PC-3 (cell line): Measurements from ENCODE around the gene NEO1.
A peak's percentile ranks its signal among the peaks of the same experiment; 100 is the strongest.

ENCODE experiments used
- CTCF ChIP-seq: fragments of 300-600 bp; sonication (generic); conservative IDR thresholded peaks from 2 replicates; pipeline ENCODE4 v1.5.1; 2017; ENCODE audit warnings: antibody characterized with exemption, low read depth, mild to moderate bottlenecking, low read length
- EZH2 ChIP-seq: fragments of 300-600 bp; sonication (generic); IDR thresholded peaks from one replicate; pipeline ENCODE4 v1.6.1; 2017; ENCODE audit warnings: antibody characterized with exemption, mild to moderate bottlenecking, low read length; ENCODE audit not compliant: unreplicated experiment
- EZH2phosphoT487 ChIP-seq: fragments of 300-600 bp; sonication (generic); IDR thresholded peaks from 2 replicates; pipeline ENCODE4 v1.6.1; 2018; ENCODE audit warnings: mild to moderate bottlenecking, antibody characterized with exemption, low read length, borderline replicate concordance

GRCh38 chr15:73284090-73284716, 231.9 kb downstream of the NEO1 start:
- TF ChIP-seq CTCF = peak; percentile 63
- no peak for TF ChIP-seq EZH2phosphoT487
- no peak for TF ChIP-seq EZH2
